Hepatocyte (in vitro differentiated cells): ENCODE data around the gene HEYL. TPM values are rescaled to one million over a fixed set of nuclear protein-coding genes. Genes with fewer than 3 reads are reported as not detected.

Experiments used
- DNase-seq: peaks from one replicate; pipeline ENCODE4 v3.0.0-alpha.2; 2016; ENCODE audit warnings: low spot score
- H2AFZ ChIP-seq: fragments of 200-600 bp; sonication (generic); 2 replicates; pipeline ENCODE4 v1.6.0; 2016; ENCODE audit warnings: antibody characterized with exemption, mild to moderate bottlenecking
- H3K27ac ChIP-seq: fragments of 200-600 bp; sonication (generic); 2 replicates; pipeline ENCODE4 v1.5.1; 2016; ENCODE audit warnings: mild to moderate bottlenecking
- H3K27me3 ChIP-seq: fragments of 200-600 bp; sonication (generic); 2 replicates; pipeline ENCODE4 v1.6.1; 2016
- H3K36me3 ChIP-seq: fragments of 200-600 bp; sonication (generic); replicated peaks from 2 replicates; pipeline ENCODE4 v1.5.1; 2016; ENCODE audit warnings: low read depth; ENCODE audit not compliant: insufficient read depth
- H3K4me1 ChIP-seq: fragments of 200-600 bp; sonication (generic); 2 replicates; pipeline ENCODE4 v1.5.1; 2016; ENCODE audit warnings: mild to moderate bottlenecking, moderate library complexity; ENCODE audit not compliant: insufficient read depth
- H3K4me2 ChIP-seq: fragments of 200-600 bp; sonication (generic); 2 replicates; pipeline ENCODE4 v1.6.0; 2016
- H3K4me3 ChIP-seq: fragments of 200-600 bp; sonication (generic); 2 replicates; pipeline ENCODE4 v1.5.1; 2016; ENCODE audit warnings: mild to moderate bottlenecking
- H3K79me2 ChIP-seq: fragments of 200-600 bp; sonication (generic); 2 replicates; pipeline ENCODE4 v1.6.0; 2017; ENCODE audit warnings: mild to moderate bottlenecking
- H3K9me2 ChIP-seq: fragments of 200-600 bp; sonication (generic); replicated peaks from 2 replicates; pipeline ENCODE4 v1.6.0; 2017; ENCODE audit warnings: mild to moderate bottlenecking; ENCODE audit not compliant: insufficient read depth
- H3K9me3 ChIP-seq: fragments of 200-600 bp; sonication (generic); 2 replicates; pipeline ENCODE4 v1.5.1; 2016; ENCODE audit warnings: low read depth, mild to moderate bottlenecking
- H4K20me1 ChIP-seq: fragments of 200-600 bp; sonication (generic); 2 replicates; pipeline ENCODE4 v1.6.0; 2016; ENCODE audit warnings: mild to moderate bottlenecking; ENCODE audit not compliant: insufficient read depth, poor library complexity, severe bottlenecking
- CTCF ChIP-seq: fragments of 200-600 bp; sonication (generic); IDR thresholded peaks from 2 replicates; pipeline ENCODE4 v1.5.1; 2016; ENCODE audit warnings: antibody characterized with exemption, mild to moderate bottlenecking; ENCODE audit not compliant: poor library complexity
- EZH2 ChIP-seq: fragments of 200-600 bp; sonication (generic); IDR thresholded peaks from 2 replicates; pipeline ENCODE4 v1.6.1; 2016; ENCODE audit warnings: antibody characterized with exemption, mild to moderate bottlenecking, borderline replicate concordance
- EZH2phosphoT487 ChIP-seq: fragments of 200-600 bp; sonication (generic); IDR thresholded peaks from one replicate; pipeline ENCODE4 v1.6.1; 2018; ENCODE audit warnings: antibody characterized with exemption, mild to moderate bottlenecking, low read depth, moderate library complexity; ENCODE audit not compliant: unreplicated experiment, severe bottlenecking
- WGBS: methylation state at CpG from one replicate; pipeline ENCODE4 v1.1.6; 2016; ENCODE audit warnings: low lambda C conversion rate; ENCODE audit errors: missing lambda C conversion rate; 5-methylcytosine and 5-hydroxymethylcytosine counted together
- polyA plus RNA-seq: library from polyadenylated mRNA; unstranded; fragments of >200 nt; fragmentation: Nextera tagmentation; extraction: Ambion mirVana; gene quantifications from 2 replicates; pipeline ENCODE4 v1.2.1, GENCODE V29; 2016
- total RNA-seq: library from RNA; depleted of rRNA; stranded (reverse); fragments of >200 nt; gene quantifications from 2 replicates; pipeline ENCODE4 v1.2.3, GENCODE V29; 2014

Gene HEYL
- total and polyA plus RNA-seq, 2 experiments from 2014 or later = 10.9 to 24.8 TPM

- H3K27me3 ChIP-seq = peaks cover 52% of the 10 kb centered on the region
These were observed 37.6 kb upstream of the HEYL start for GRCh38 chr1:39676948-39677548.

GRCh38 chr1:39675220-39675619 lies 35.8 kb upstream of the HEYL start:
- Histone ChIP-seq H3K27me3 (peaks cover 52% of the 10 kb centered on the region), H4K20me1 (no peaks in the 10 kb centered on the region), H3K79me2 (no peaks in the 10 kb centered on the region), H3K27ac (no peak overlapping the region), H3K9me3 (no peaks in the 10 kb centered on the region), H3K4me2 (no peak overlapping the region), H3K9me2 (no peaks in the 10 kb centered on the region), H3K36me3 (no peaks in the 10 kb centered on the region), H3K4me1 (peaks cover 6% of the 10 kb centered on the region), H3K4me3 (no peak overlapping the region), H2AFZ (no peak overlapping the region)
- 83% methylated on average over 1 of the region's 1 CpG for WGBS
- DNase-seq = no peak
- TF ChIP-seq EZH2 (no peak), EZH2phosphoT487 (no peak), CTCF (no peak)

More at GRCh38 chr1:39676948-39677548, 37.6 kb upstream of the HEYL start:
- DNase-seq = no peak
- Histone ChIP-seq H3K4me1 (peaks cover 3% of the 10 kb centered on the region), H3K9me3 (no peaks in the 10 kb centered on the region), H3K79me2 (no peaks in the 10 kb centered on the region), H3K27ac (no peak overlapping the region), H2AFZ (no peak overlapping the region), H3K4me2 (no peak overlapping the region), H3K9me2 (no peaks in the 10 kb centered on the region), H3K4me3 (no peak overlapping the region), H3K36me3 (no peaks in the 10 kb centered on the region), H4K20me1 (no peaks in the 10 kb centered on the region)
- WGBS = 79% methylated on average over 6 of the region's 6 CpGs
- no peak for TF ChIP-seq EZH2phosphoT487
- TF ChIP-seq EZH2 = no peak

GRCh38 chr1:39673215-39673614 lies 33.8 kb upstream of the HEYL start:
- no peak overlapping the region for H2AFZ ChIP-seq
- DNase-seq = no peak
- H4K20me1 ChIP-seq = no peaks in the 10 kb centered on the region
- no peaks in the 10 kb centered on the region for H3K79me2 ChIP-seq
- no peaks in the 10 kb centered on the region for H3K36me3 ChIP-seq
- peaks cover 60% of the 10 kb centered on the region for H3K27me3 ChIP-seq
- no peak overlapping the region for H3K27ac ChIP-seq
- 68% methylated on average over 3 of the region's 3 CpGs for WGBS
- no peak overlapping the region for H3K4me2 ChIP-seq
- H3K9me2 ChIP-seq = no peaks in the 10 kb centered on the region
- no peaks in the 10 kb centered on the region for H3K9me3 ChIP-seq
- peaks cover 6% of the 10 kb centered on the region for H3K4me1 ChIP-seq
- H3K4me3 ChIP-seq = no peak overlapping the region
- no peak for TF ChIP-seq EZH2
- no peak for TF ChIP-seq EZH2phosphoT487
- no peak for TF ChIP-seq CTCF

- Histone ChIP-seq H2AFZ (no peak overlapping the region), H4K20me1 (no peaks in the 10 kb centered on the region), H3K27ac (no peak overlapping the region), H3K4me3 (no peak overlapping the region), H3K4me2 (peak overlapping the region; percentile 99), H3K9me2 (no peaks in the 10 kb centered on the region), H3K79me2 (no peaks in the 10 kb centered on the region), H3K4me1 (peaks cover 6% of the 10 kb centered on the region), H3K36me3 (no peaks in the 10 kb centered on the region), H3K27me3 (peaks cover 66% of the 10 kb centered on the region), H3K9me3 (no peaks in the 10 kb centered on the region)
- DNase-seq = no peak
- TF ChIP-seq EZH2 (no peak), CTCF (peak; percentile 48)
- 14% methylated on average over 12 of the region's 12 CpGs for WGBS
These were observed 33.1 kb upstream of the HEYL start for GRCh38 chr1:39672551-39672947.
